WTC11 (cell line): ENCODE data around the gene SMIM17. TPM values are rescaled to one million over a fixed set of nuclear protein-coding genes. Genes with fewer than 3 reads are reported as not detected.

Experiments
- ATAC-seq: fragments of 200-7000 bp; cut with Tn5 transposase; 2 replicates; pipeline ENCODE4 v1.10.0; 2021; ENCODE audit warnings: mild to moderate bottlenecking, moderate library complexity
- CTCF ChIA-PET: fragments of 300-600 bp; sonication (Branson Sonifier 250); formaldehyde crosslinking; loops from one replicate; lab custom pipeline; 2021; ENCODE audit warnings: antibody characterized with exemption; lab: Charles Lee
- POLR2A ChIA-PET: fragments of 350-600 bp; sonication (Branson Sonifier 250); formaldehyde crosslinking; loops from one replicate; lab custom pipeline; 2021; ENCODE audit warnings: antibody characterized with exemption; lab: Charles Lee
- DNase-seq: peaks from one replicate; pipeline ENCODE4 v3.0.0; 2021; ENCODE audit warnings: low spot score
- H3K27ac Mint-ChIP-seq: 2 replicates; pipeline ENCODE4 v1.8.0; 2021; ENCODE audit warnings: mixed read lengths
- H3K27me3 Mint-ChIP-seq: 2 replicates; pipeline ENCODE4 v1.8.0; 2021; ENCODE audit warnings: low read depth, mild to moderate bottlenecking, moderate library complexity, mixed read lengths
- H3K36me3 Mint-ChIP-seq: 2 replicates; pipeline ENCODE4 v1.8.0; 2021; ENCODE audit warnings: mixed read lengths
- H3K4me1 Mint-ChIP-seq: 2 replicates; pipeline ENCODE4 v1.8.0; 2022; ENCODE audit warnings: mixed read lengths
- H3K4me3 Mint-ChIP-seq: 2 replicates; pipeline ENCODE4 v1.8.0; 2021; ENCODE audit warnings: mild to moderate bottlenecking, moderate library complexity, mixed read lengths
- H3K9me3 Mint-ChIP-seq: 2 replicates; pipeline ENCODE4 v1.8.0; 2021; ENCODE audit warnings: mixed read lengths
- ATF2 ChIP-seq: sonication (generic); formaldehyde crosslinking; IDR thresholded peaks from 2 replicates; pipeline ENCODE4 v1.8.1; 2022; ENCODE audit warnings: low read depth, missing genetic modification reagents, borderline replicate concordance
- ATF3 ChIP-seq: sonication (generic); formaldehyde crosslinking; conservative IDR thresholded peaks from 2 replicates; pipeline ENCODE4 v1.8.1; 2022; ENCODE audit warnings: mild to moderate bottlenecking, missing genetic modification reagents
- ELF4 ChIP-seq: sonication (generic); formaldehyde crosslinking; IDR thresholded peaks from 2 replicates; pipeline ENCODE4 v1.8.1; 2022; ENCODE audit warnings: low read depth, mild to moderate bottlenecking, moderate library complexity, missing genetic modification reagents
- ESRRA ChIP-seq: sonication (generic); formaldehyde crosslinking; IDR thresholded peaks from 2 replicates; pipeline ENCODE4 v1.8.1; 2022; ENCODE audit warnings: mild to moderate bottlenecking, missing genetic modification reagents, borderline replicate concordance
- FOXK1 ChIP-seq: sonication (generic); formaldehyde crosslinking; IDR thresholded peaks from 2 replicates; pipeline ENCODE4 v1.8.0; 2022; ENCODE audit warnings: mild to moderate bottlenecking, moderate library complexity, missing genetic modification reagents
- HMGA2 ChIP-seq: fragments of 250-450 bp; sonication (Bioruptor Pico); IDR thresholded peaks from 2 replicates; pipeline ENCODE4 v1.4.0; 2021; ENCODE audit warnings: mild to moderate bottlenecking, moderate library complexity
- IRF1 ChIP-seq: sonication (generic); formaldehyde crosslinking; IDR thresholded peaks from 2 replicates; pipeline ENCODE4 v1.8.0; 2023; ENCODE audit warnings: missing genetic modification reagents
- MAX ChIP-seq: sonication (generic); formaldehyde crosslinking; IDR thresholded peaks from 2 replicates; pipeline ENCODE4 v1.8.0; 2022; ENCODE audit warnings: mild to moderate bottlenecking, missing genetic modification reagents
- MYBL2 ChIP-seq: sonication (generic); formaldehyde crosslinking; IDR thresholded peaks from 2 replicates; pipeline ENCODE4 v1.8.1; 2023; ENCODE audit warnings: mild to moderate bottlenecking, moderate library complexity, missing genetic modification reagents
- PRRX2 ChIP-seq: fragments of 250-450 bp; sonication (Bioruptor Pico); IDR thresholded peaks from 2 replicates; pipeline ENCODE4 v1.8.0; 2021; ENCODE audit warnings: mild to moderate bottlenecking
- TEAD1 ChIP-seq: sonication (generic); formaldehyde crosslinking; IDR thresholded peaks from 2 replicates; pipeline ENCODE4 v1.8.0; 2022; ENCODE audit warnings: mild to moderate bottlenecking, missing genetic modification reagents
- ZNF416 ChIP-seq: fragments of 250-450 bp; sonication (Bioruptor Pico); IDR thresholded peaks from 2 replicates; pipeline ENCODE4 v1.9.0; 2021; ENCODE audit warnings: mild to moderate bottlenecking, inconsistent platforms
- ZNF671 ChIP-seq: fragments of 250-450 bp; sonication (Bioruptor Pico); IDR thresholded peaks from 2 replicates; pipeline ENCODE4 v1.8.0; 2021; ENCODE audit warnings: mild to moderate bottlenecking
- total RNA-seq: library from RNA; stranded (reverse); gene quantifications from 3 replicates; pipeline ENCODE4 v1.2.3, GENCODE V29; 2021
- TF ChIP-seq, protein P1 (sequence below): fragments of 250-450 bp; sonication (Bioruptor Pico); IDR thresholded peaks from 2 replicates; pipeline ENCODE4 v1.9.0; 2021; ENCODE audit warnings: mild to moderate bottlenecking
- TF ChIP-seq, protein P2 (sequence below): sonication (generic); formaldehyde crosslinking; IDR thresholded peaks from 2 replicates; pipeline ENCODE4 v1.8.0; 2022; ENCODE audit warnings: mild to moderate bottlenecking, missing genetic modification reagents
- TF ChIP-seq, protein P3 (sequence below): sonication (generic); formaldehyde crosslinking; IDR thresholded peaks from 2 replicates; pipeline ENCODE4 v1.8.1; 2023; ENCODE audit warnings: mild to moderate bottlenecking, missing genetic modification reagents
- TF ChIP-seq, protein P4 (sequence below): sonication (generic); formaldehyde crosslinking; IDR thresholded peaks from 2 replicates; pipeline ENCODE4 v1.8.1; 2023; ENCODE audit warnings: mild to moderate bottlenecking, missing genetic modification reagents
- TF ChIP-seq, protein P5 (sequence below): sonication (generic); formaldehyde crosslinking; conservative IDR thresholded peaks from 2 replicates; pipeline ENCODE4 v1.8.1; 2023; ENCODE audit warnings: mild to moderate bottlenecking, low read depth, missing genetic modification reagents, moderate library complexity
- TF ChIP-seq, protein P6 (sequence below): sonication (generic); formaldehyde crosslinking; IDR thresholded peaks from 2 replicates; pipeline ENCODE4 v1.8.1; 2022; ENCODE audit warnings: mild to moderate bottlenecking, missing genetic modification reagents, moderate library complexity, borderline replicate concordance

SMIM17 gene
- total RNA-seq, 1 experiment from 2014 or later = 0.15 TPM

DNA sequence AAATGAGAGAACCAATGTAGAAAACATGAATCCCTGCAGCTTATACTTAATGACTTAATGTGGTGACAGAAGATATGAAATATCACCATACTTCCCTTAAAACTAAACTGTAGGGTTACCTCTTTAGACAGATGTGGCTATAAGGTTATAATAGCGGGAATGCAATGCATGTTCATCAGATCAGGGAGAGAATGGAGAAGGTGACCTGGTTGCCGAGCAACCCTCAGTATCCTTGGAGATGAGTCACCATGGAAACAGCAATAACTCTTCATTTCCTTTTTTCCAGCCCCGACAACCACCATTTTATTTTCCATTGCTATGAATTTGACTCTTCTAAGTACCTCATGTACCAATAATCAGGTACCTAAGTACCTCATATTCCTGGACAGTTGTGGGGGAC, 56.6 kb downstream of the SMIM17 start:
- Mint-ChIP-seq H3K4me1 (no peaks in the 10 kb centered on the region), H3K27ac (no peak overlapping the region)
- CTCF ChIA-PET = no interaction called here
- TF ChIP-seq TEAD1 = no peak
- TF ChIP-seq ELF4 (CRISPR knock-in tag) = no peak
- TF ChIP-seq, protein P1, sequence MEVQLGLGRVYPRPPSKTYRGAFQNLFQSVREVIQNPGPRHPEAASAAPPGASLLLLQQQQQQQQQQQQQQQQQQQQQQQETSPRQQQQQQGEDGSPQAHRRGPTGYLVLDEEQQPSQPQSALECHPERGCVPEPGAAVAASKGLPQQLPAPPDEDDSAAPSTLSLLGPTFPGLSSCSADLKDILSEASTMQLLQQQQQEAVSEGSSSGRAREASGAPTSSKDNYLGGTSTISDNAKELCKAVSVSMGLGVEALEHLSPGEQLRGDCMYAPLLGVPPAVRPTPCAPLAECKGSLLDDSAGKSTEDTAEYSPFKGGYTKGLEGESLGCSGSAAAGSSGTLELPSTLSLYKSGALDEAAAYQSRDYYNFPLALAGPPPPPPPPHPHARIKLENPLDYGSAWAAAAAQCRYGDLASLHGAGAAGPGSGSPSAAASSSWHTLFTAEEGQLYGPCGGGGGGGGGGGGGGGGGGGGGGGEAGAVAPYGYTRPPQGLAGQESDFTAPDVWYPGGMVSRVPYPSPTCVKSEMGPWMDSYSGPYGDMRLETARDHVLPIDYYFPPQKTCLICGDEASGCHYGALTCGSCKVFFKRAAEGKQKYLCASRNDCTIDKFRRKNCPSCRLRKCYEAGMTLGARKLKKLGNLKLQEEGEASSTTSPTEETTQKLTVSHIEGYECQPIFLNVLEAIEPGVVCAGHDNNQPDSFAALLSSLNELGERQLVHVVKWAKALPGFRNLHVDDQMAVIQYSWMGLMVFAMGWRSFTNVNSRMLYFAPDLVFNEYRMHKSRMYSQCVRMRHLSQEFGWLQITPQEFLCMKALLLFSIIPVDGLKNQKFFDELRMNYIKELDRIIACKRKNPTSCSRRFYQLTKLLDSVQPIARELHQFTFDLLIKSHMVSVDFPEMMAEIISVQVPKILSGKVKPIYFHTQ (CRISPR knock-in tag) = no peak
- TF ChIP-seq FOXK1 (CRISPR knock-in tag) = no peak
- TF ChIP-seq, protein P2, sequence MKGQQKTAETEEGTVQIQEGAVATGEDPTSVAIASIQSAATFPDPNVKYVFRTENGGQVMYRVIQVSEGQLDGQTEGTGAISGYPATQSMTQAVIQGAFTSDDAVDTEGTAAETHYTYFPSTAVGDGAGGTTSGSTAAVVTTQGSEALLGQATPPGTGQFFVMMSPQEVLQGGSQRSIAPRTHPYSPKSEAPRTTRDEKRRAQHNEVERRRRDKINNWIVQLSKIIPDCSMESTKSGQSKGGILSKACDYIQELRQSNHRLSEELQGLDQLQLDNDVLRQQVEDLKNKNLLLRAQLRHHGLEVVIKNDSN = no peak
- no peak for TF ChIP-seq ATF3 (CRISPR knock-in tag)
- no peak for TF ChIP-seq ZNF416 (CRISPR knock-in tag)
- no peak for TF ChIP-seq MAX (CRISPR knock-in tag)
- TF ChIP-seq, protein P3, sequence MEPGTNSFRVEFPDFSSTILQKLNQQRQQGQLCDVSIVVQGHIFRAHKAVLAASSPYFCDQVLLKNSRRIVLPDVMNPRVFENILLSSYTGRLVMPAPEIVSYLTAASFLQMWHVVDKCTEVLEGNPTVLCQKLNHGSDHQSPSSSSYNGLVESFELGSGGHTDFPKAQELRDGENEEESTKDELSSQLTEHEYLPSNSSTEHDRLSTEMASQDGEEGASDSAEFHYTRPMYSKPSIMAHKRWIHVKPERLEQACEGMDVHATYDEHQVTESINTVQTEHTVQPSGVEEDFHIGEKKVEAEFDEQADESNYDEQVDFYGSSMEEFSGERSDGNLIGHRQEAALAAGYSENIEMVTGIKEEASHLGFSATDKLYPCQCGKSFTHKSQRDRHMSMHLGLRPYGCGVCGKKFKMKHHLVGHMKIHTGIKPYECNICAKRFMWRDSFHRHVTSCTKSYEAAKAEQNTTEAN (CRISPR knock-in tag) = no peak
- TF ChIP-seq PRRX2 = no peak
- TF ChIP-seq, protein P4, sequence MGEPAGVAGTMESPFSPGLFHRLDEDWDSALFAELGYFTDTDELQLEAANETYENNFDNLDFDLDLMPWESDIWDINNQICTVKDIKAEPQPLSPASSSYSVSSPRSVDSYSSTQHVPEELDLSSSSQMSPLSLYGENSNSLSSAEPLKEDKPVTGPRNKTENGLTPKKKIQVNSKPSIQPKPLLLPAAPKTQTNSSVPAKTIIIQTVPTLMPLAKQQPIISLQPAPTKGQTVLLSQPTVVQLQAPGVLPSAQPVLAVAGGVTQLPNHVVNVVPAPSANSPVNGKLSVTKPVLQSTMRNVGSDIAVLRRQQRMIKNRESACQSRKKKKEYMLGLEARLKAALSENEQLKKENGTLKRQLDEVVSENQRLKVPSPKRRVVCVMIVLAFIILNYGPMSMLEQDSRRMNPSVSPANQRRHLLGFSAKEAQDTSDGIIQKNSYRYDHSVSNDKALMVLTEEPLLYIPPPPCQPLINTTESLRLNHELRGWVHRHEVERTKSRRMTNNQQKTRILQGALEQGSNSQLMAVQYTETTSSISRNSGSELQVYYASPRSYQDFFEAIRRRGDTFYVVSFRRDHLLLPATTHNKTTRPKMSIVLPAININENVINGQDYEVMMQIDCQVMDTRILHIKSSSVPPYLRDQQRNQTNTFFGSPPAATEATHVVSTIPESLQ (CRISPR knock-in tag) = no peak
- TF ChIP-seq ZNF671 = no peak
- TF ChIP-seq ATF2 = no peak
- no peak for TF ChIP-seq IRF1
- TF ChIP-seq, all 79 proteins: peak for 0
- POLR2A ChIA-PET = no interaction called here
- H3K36me3 Mint-ChIP-seq = peaks cover 61% of the 10 kb centered on the region
- H3K9me3 Mint-ChIP-seq = peaks cover 68% of the 10 kb centered on the region
- no peak for DNase-seq
- no peak overlapping the region for H3K4me3 Mint-ChIP-seq
- no peak for ATAC-seq
- peaks cover 8% of the 10 kb centered on the region for H3K27me3 Mint-ChIP-seq

DNA sequence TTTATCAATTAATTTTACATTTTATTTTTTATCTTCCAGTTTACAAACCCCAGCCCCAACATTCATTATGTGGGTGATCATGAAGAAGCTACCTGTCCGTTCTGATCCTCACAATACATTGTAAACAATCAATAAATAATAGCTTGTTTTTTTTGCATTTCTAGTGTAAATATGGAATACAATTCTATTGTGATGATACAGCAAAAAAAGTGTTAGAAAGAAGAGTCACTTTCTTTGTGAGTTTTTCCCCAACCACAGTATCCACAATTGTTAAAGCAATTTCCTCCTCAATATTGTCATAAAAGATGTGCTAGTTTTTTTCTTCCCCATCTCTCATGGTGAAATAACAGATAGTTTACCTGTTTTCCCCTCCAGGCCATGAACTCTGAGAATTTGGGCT, 58.9 kb downstream of the SMIM17 start:
- POLR2A ChIA-PET = no interaction called here

More for the DNA sequence above, 58.9 kb downstream of the SMIM17 start:
- Mint-ChIP-seq H3K27me3 (peaks cover 12% of the 10 kb centered on the region), H3K4me1 (no peaks in the 10 kb centered on the region), H3K9me3 (peaks cover 78% of the 10 kb centered on the region), H3K36me3 (peaks cover 75% of the 10 kb centered on the region), H3K27ac (no peak overlapping the region), H3K4me3 (no peak overlapping the region)
- ATAC-seq (no peak), DNase-seq (no peak)
- TF ChIP-seq, protein P5, sequence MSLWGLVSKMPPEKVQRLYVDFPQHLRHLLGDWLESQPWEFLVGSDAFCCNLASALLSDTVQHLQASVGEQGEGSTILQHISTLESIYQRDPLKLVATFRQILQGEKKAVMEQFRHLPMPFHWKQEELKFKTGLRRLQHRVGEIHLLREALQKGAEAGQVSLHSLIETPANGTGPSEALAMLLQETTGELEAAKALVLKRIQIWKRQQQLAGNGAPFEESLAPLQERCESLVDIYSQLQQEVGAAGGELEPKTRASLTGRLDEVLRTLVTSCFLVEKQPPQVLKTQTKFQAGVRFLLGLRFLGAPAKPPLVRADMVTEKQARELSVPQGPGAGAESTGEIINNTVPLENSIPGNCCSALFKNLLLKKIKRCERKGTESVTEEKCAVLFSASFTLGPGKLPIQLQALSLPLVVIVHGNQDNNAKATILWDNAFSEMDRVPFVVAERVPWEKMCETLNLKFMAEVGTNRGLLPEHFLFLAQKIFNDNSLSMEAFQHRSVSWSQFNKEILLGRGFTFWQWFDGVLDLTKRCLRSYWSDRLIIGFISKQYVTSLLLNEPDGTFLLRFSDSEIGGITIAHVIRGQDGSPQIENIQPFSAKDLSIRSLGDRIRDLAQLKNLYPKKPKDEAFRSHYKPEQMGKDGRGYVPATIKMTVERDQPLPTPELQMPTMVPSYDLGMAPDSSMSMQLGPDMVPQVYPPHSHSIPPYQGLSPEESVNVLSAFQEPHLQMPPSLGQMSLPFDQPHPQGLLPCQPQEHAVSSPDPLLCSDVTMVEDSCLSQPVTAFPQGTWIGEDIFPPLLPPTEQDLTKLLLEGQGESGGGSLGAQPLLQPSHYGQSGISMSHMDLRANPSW = no peak
- no peak for TF ChIP-seq HMGA2 (CRISPR knock-in tag)
- no peak for TF ChIP-seq MYBL2
- TF ChIP-seq ESRRA = no peak
- TF ChIP-seq, protein P6, sequence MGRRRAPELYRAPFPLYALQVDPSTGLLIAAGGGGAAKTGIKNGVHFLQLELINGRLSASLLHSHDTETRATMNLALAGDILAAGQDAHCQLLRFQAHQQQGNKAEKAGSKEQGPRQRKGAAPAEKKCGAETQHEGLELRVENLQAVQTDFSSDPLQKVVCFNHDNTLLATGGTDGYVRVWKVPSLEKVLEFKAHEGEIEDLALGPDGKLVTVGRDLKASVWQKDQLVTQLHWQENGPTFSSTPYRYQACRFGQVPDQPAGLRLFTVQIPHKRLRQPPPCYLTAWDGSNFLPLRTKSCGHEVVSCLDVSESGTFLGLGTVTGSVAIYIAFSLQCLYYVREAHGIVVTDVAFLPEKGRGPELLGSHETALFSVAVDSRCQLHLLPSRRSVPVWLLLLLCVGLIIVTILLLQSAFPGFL (CRISPR knock-in tag) = no peak
- CTCF ChIA-PET = no interaction called here
